ENCODE results near the gene PCED1B.
A peak's percentile ranks its signal among the peaks of the same experiment; 100 is the strongest.
"Not testable (repeated sequence)": the region's sequence is repeated elsewhere in the genome, so short reads cannot be mapped to it uniquely, and the experiment has no call there.

PCED1B gene

GRCh38 chr12:47202176-47202575 lies 122.8 kb downstream of the PCED1B start:
- no peak for DNase-seq (ENCODE audit: low read depth in 1 of 2, low spot score in 1 of 2)

- no peak for DNase-seq (ENCODE audit: low read depth in 1 of 2, low spot score in 1 of 2)
These were observed 126.4 kb downstream of the PCED1B start for GRCh38 chr12:47205532-47206449.

- DNase-seq (ENCODE audit: low read depth in 1 of 2, low spot score in 1 of 2), result no peak
These were observed 127.3 kb downstream of the PCED1B start for GRCh38 chr12:47206450-47207339.

- no peak for DNase-seq (ENCODE audit: low read depth in 1 of 2, low spot score in 1 of 2)
These were observed 127.9 kb downstream of the PCED1B start for GRCh38 chr12:47207340-47207717.

- DNase-seq (ENCODE audit: low read depth in 1 of 2, low spot score in 1 of 2), result no peak
These were observed 128.4 kb downstream of the PCED1B start for GRCh38 chr12:47207829-47208248.

GRCh38 chr12:47209014-47209413 lies 129.6 kb downstream of the PCED1B start:
- no peak for DNase-seq (ENCODE audit: low read depth in 1 of 2, low spot score in 1 of 2)

- no peak for DNase-seq (ENCODE audit: low read depth in 1 of 2, low spot score in 1 of 2)
These were observed 131.4 kb downstream of the PCED1B start for GRCh38 chr12:47210776-47211175.

- no peak for DNase-seq (ENCODE audit: low read depth in 1 of 2, low spot score in 1 of 2)
These were observed 133.2 kb downstream of the PCED1B start for GRCh38 chr12:47212701-47213039.

- no peak for DNase-seq (ENCODE audit: low read depth in 1 of 2, low spot score in 1 of 2)
These were observed 134.0 kb downstream of the PCED1B start for GRCh38 chr12:47213396-47213795.

GRCh38 chr12:47214001-47214619 lies 134.7 kb downstream of the PCED1B start:
- no peak for DNase-seq (ENCODE audit: low read depth in 1 of 2, low spot score in 1 of 2)

GRCh38 chr12:47214771-47215170 lies 135.3 kb downstream of the PCED1B start:
- DNase-seq (ENCODE audit: low read depth in 1 of 2, low spot score in 1 of 2), result no peak

GRCh38 chr12:47216150-47216677 lies 136.8 kb downstream of the PCED1B start:
- peak in 1 of 2 donors; percentile 47 for DNase-seq (ENCODE audit: low read depth in 1 of 2, low spot score in 1 of 2)

GRCh38 chr12:47217595-47217869 lies 138.1 kb downstream of the PCED1B start:
- DNase-seq (ENCODE audit: low read depth in 1 of 2, low spot score in 1 of 2), result not testable (repeated sequence)

GRCh38 chr12:47218191-47218654 lies 138.8 kb downstream of the PCED1B start:
- DNase-seq (ENCODE audit: low read depth in 1 of 2, low spot score in 1 of 2), result no peak

GRCh38 chr12:47219243-47219642 lies 139.8 kb downstream of the PCED1B start:
- DNase-seq (ENCODE audit: low read depth in 1 of 2, low spot score in 1 of 2), result no peak

- no peak for DNase-seq (ENCODE audit: low read depth in 1 of 2, low spot score in 1 of 2)
These were observed 142.0 kb downstream of the PCED1B start for GRCh38 chr12:47221256-47222023.

GRCh38 chr12:47222520-47223030 lies 143.2 kb downstream of the PCED1B start:
- no peak for DNase-seq (ENCODE audit: low read depth in 1 of 2, low spot score in 1 of 2)

- DNase-seq (ENCODE audit: low read depth in 1 of 2, low spot score in 1 of 2), result no peak
These were observed 143.8 kb downstream of the PCED1B start for GRCh38 chr12:47223031-47223847.

- no peak for DNase-seq (ENCODE audit: low read depth in 1 of 2, low spot score in 1 of 2)
These were observed 144.4 kb downstream of the PCED1B start for GRCh38 chr12:47223848-47224213.

Measured in activated T-helper 1 cell treated with anti-CD3 and anti-CD28 coated beads, Interleukin-2, amount 50 U/mL, for 16 hours (primary cell).